Kidney epithelial cell (primary cell): ENCODE measurements around the gene METTL1. TPM values are rescaled to one million over a fixed set of nuclear protein-coding genes. Genes with fewer than 3 reads are reported as not detected.

ENCODE experiments used
- DNase-seq: peaks from one replicate; pipeline ENCODE4 v3.0.0-alpha.2; 2010; ENCODE audit warnings: low read depth
- H3K27me3 ChIP-seq: 2 replicates; pipeline ENCODE4 v1.6.0; 2011; ENCODE audit warnings: low read length; ENCODE audit not compliant: control insufficient read depth, insufficient read depth
- H3K36me3 ChIP-seq: 2 replicates; pipeline ENCODE4 v1.5.1; 2011; ENCODE audit warnings: low read length; ENCODE audit not compliant: control insufficient read depth, insufficient read depth
- H3K4me3 ChIP-seq: 2 replicates; pipeline ENCODE4 v1.5.1; 2011; ENCODE audit warnings: low read depth, mild to moderate bottlenecking, control low read depth, low read length
- CTCF ChIP-seq: IDR thresholded peaks from 2 replicates; pipeline ENCODE4 v1.5.1; 2011; ENCODE audit warnings: mild to moderate bottlenecking, moderate library complexity, low read length, control low read depth, inconsistent platforms; ENCODE audit not compliant: insufficient read depth, poor library complexity, severe bottlenecking
- total RNA-seq: library from RNA; depleted of rRNA; stranded (reverse); fragments of >200 nt; gene quantifications from 2 replicates; pipeline ENCODE4 v1.2.3, GENCODE V29; 2015

The METTL1 gene
- total RNA-seq, 1 donor from 2014 or later: 20.3 TPM

DNA sequence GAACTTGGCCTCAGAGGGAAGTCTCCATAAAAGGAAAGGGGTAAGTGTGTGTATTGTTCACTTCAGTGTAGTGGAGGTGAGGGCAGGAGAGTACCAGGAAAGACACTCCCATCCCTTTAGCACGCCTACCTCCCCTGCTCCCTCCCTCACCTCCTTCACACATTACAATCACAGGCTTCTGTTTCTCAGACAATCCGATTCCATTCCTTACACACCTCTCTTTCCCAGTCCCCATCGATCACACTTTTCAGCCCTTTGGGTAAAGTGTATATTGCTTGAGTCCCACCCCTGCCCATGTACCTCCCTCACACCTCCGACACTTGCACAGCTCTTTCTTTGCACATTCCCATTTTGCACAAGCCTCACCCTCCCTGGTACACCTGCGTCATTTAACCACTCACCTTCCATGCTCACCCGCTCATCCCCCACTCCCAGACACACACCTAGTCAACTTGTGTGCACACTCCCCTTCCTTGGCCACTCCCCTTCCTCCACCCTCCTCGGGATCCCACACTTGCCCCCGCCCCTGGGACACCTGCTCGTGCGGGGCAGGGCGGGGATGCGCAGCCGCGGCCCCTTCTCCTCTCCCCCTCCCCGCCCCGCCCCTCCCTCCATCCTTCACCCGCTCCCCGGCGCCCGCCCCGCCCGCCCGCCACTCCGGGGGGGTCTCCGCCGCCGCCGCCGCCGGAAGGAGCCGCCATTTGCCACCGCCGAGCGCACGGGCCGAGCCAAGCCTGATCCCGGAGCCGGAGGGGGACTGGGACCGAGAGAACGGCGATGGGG is 17.3 kb downstream of the METTL1 start, which contains the start of gene MARCHF9:
Gene MARCHF9, plus strand, starts transcription at position 693 of the 783 bp plus-strand sequence. CDS start 426 bp downstream, outside the sequence.
- H3K36me3 ChIP-seq: peaks cover 3% of the 10 kb centered on the region
- no peak for DNase-seq
- no peaks in the 10 kb centered on the region for H3K27me3 ChIP-seq
- TF ChIP-seq CTCF: no peak
- peak within 1 kb of the TSS; percentile 62 for H3K4me3 ChIP-seq

GRCh38 chr12:57753756-57754337 is 18.1 kb downstream of the METTL1 start:
- no peaks in the 10 kb centered on the region for H3K27me3 ChIP-seq
- TF ChIP-seq CTCF: no peak
- no peak for DNase-seq
- peaks cover 4% of the 10 kb centered on the region for H3K36me3 ChIP-seq
- H3K4me3 ChIP-seq: no peak overlapping the region

DNA sequence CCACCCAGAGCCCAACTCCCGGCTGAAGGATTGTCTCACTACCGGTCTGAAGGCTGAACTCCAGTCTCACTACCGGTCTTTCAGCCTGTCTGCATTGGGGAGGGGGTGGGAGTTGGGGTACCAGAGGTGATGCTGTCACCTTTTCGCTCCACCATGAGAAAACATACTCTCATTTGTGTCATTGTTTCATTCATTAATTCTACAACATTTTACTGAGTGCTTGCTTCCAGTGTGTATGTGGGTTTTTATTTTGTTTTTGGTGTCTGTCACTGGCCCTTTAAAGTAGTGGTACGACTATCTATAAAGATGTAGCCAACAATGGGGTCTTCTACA is 19.3 kb downstream of the METTL1 start:
- no peak for TF ChIP-seq CTCF
- no peaks in the 10 kb centered on the region for H3K27me3 ChIP-seq
- DNase-seq: no peak
- H3K36me3 ChIP-seq: peaks cover 2% of the 10 kb centered on the region
- H3K4me3 ChIP-seq: no peak overlapping the region

DNA sequence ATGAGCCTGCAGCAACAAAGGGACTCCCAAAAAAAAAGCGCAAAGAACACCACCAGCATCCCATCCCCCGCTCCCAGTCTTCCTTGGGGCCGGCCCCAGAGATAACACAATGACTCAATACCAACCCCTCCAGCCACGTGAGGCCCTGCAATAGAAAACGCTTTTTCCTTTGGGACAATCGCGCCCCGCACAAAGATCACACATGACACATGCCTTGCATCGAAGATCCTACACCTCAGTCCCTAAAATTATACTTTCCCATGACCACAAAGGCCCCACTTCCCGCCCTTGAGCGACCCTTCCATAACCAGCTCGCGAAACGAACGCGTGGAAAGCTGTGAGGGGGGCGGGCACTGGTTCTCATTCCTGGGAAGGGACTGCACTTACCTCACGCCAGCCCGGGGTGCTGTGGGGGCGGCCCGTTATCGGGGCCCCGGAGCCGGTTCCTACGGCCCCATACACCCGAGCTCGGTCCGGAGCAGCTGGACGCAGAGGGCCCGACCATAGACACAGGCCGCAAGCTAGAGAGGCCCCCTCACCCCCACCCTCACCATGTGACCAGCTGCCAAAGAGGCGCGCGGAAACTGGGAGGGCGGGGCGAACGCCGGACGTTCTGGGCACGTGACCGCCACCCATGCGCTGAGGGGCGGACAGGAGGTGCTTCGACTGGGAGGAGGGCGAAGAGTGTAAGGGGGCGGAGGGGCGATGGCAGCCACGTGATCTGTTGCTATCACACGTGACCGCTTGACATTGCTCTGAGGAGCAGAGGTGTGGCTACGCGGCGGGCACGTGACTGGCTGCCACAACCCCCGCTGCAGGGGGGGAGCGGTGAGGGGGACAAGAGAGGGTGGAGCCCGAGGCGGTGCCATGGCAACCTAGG is 19.9 kb downstream of the METTL1 start, which contains the start of gene CDK4:
Gene CDK4, minus strand, starts transcription at position 523 of the 880 bp plus-strand sequence. CDS start 593 bp downstream, outside the sequence.
- peak within 1 kb of the TSS; percentile 72 for H3K4me3 ChIP-seq
- no peak for TF ChIP-seq CTCF
- H3K27me3 ChIP-seq: no peaks in the 10 kb centered on the region
- H3K36me3 ChIP-seq: peaks cover 2% of the 10 kb centered on the region
- DNase-seq: peak; percentile 97

- H3K27me3 ChIP-seq: no peaks in the 10 kb centered on the region
- no peak for TF ChIP-seq CTCF
- no peak for DNase-seq
- peaks cover 2% of the 10 kb centered on the region for H3K36me3 ChIP-seq
- peak overlapping the region; percentile 72 for H3K4me3 ChIP-seq
These were observed 20.5 kb downstream of the METTL1 start for GRCh38 chr12:57751432-57751787.
